CD4-positive, alpha-beta memory T cell (primary cell): Measurements from ENCODE around the gene DYNLT2. TPM values are rescaled to one million over a fixed set of nuclear protein-coding genes. Genes with fewer than 3 reads are reported as not detected.

Experiments used
- CTCF ChIA-PET: fragments of 350-600 bp; sonication (Branson Sonifier 250); formaldehyde crosslinking; loops from one replicate; lab custom pipeline; 2021; ENCODE audit warnings: inconsistent platforms; ENCODE audit not compliant: partially characterized antibody; lab: Charles Lee
- POLR2A ChIA-PET: fragments of 350-600 bp; sonication (Branson Sonifier 250); formaldehyde crosslinking; loops from one replicate; lab custom pipeline; 2021; ENCODE audit not compliant: partially characterized antibody; lab: Charles Lee
- DNase-seq, 5 donors: peaks; one replicate each; pipeline versions ENCODE4 v3.0.0 to v3.0.0-alpha.2; 2020 to 2022; ENCODE audit warnings: mixed read lengths in 1 of 5
- H3K27ac ChIP-seq: one replicate; pipeline ENCODE4 v1.7.0; 2013; ENCODE audit warnings: low read depth, low read length
- H3K27me3 ChIP-seq: 2 replicates; pipeline ENCODE4 v1.7.0; 2013; ENCODE audit warnings: mild to moderate bottlenecking, low read length, moderate library complexity; ENCODE audit not compliant: insufficient read depth
- H3K36me3 ChIP-seq: 2 replicates; pipeline ENCODE4 v1.7.0; 2013; ENCODE audit warnings: mild to moderate bottlenecking, low read length, moderate library complexity; ENCODE audit not compliant: insufficient read depth
- H3K4me1 ChIP-seq: 2 replicates; pipeline ENCODE4 v1.7.0; 2013; ENCODE audit warnings: mild to moderate bottlenecking, low read length, moderate library complexity; ENCODE audit not compliant: insufficient read depth
- H3K4me3 ChIP-seq, 2 donors: one replicate each; pipeline ENCODE4 v1.7.0; 2013; ENCODE audit warnings: low read length in 2 of 2, mild to moderate bottlenecking in 1 of 2
- H3K9me3 ChIP-seq, 2 donors: one replicate each; pipeline ENCODE4 v1.7.0; 2013; ENCODE audit warnings: low read length in 2 of 2, control low read depth in 1 of 2; ENCODE audit not compliant: control insufficient read depth in 1 of 2
- H3K27ac Mint-ChIP-seq, 7 donors: one replicate each; pipeline ENCODE4 v1.8.0; 2020 to 2021; ENCODE audit warnings: mixed read lengths in 7 of 7, mild to moderate bottlenecking in 6 of 7, inconsistent platforms in 3 of 7, moderate library complexity in 3 of 7
- H3K27me3 Mint-ChIP-seq, 2 donors: one replicate each; pipeline ENCODE4 v1.8.0; 2020 to 2021; ENCODE audit warnings: mixed read lengths in 2 of 2
- H3K36me3 Mint-ChIP-seq, 2 donors: one replicate each; pipeline ENCODE4 v1.8.0; 2020 to 2021; ENCODE audit warnings: mixed read lengths in 2 of 2, inconsistent platforms in 1 of 2, mild to moderate bottlenecking in 1 of 2
- H3K4me1 Mint-ChIP-seq, 4 donors: one replicate each; pipeline ENCODE4 v1.8.0; 2020 to 2021; ENCODE audit warnings: mixed read lengths in 4 of 4, mild to moderate bottlenecking in 1 of 4
- H3K4me3 Mint-ChIP-seq, 8 donors: one replicate each; pipeline ENCODE4 v1.8.0; 2020 to 2021; ENCODE audit warnings: mixed read lengths in 8 of 8, mild to moderate bottlenecking in 7 of 8, moderate library complexity in 6 of 8, inconsistent platforms in 3 of 8
- H3K9me3 Mint-ChIP-seq, 8 donors: one replicate each; pipeline ENCODE4 v1.8.0; 2020 to 2021; ENCODE audit warnings: mixed read lengths in 8 of 8, mild to moderate bottlenecking in 5 of 8, inconsistent platforms in 3 of 8, moderate library complexity in 1 of 8
- intact Hi-C: fragments of 100-400 bp; cut with micrococcal nuclease; formaldehyde crosslinking; loops from one replicate; pipeline ENCODE4 v1.15.1; 2023
- polyA plus RNA-seq, 2 donors: library from polyadenylated mRNA; unstranded; fragments of 300-500 nt; fragmentation: Illumina TruSeq; gene quantifications; one replicate each; pipeline ENCODE4 v1.2.3, GENCODE V29; 2021
- total RNA-seq, 2 experiments: library from RNA; stranded (reverse); gene quantifications; one replicate each; pipeline ENCODE4 v1.2.3, GENCODE V29; 2021

DYNLT2 gene
- total and polyA plus RNA-seq, 4 experiments from 2014 or later, result 0.56 to 6.9 (median 3.0) TPM

DNA sequence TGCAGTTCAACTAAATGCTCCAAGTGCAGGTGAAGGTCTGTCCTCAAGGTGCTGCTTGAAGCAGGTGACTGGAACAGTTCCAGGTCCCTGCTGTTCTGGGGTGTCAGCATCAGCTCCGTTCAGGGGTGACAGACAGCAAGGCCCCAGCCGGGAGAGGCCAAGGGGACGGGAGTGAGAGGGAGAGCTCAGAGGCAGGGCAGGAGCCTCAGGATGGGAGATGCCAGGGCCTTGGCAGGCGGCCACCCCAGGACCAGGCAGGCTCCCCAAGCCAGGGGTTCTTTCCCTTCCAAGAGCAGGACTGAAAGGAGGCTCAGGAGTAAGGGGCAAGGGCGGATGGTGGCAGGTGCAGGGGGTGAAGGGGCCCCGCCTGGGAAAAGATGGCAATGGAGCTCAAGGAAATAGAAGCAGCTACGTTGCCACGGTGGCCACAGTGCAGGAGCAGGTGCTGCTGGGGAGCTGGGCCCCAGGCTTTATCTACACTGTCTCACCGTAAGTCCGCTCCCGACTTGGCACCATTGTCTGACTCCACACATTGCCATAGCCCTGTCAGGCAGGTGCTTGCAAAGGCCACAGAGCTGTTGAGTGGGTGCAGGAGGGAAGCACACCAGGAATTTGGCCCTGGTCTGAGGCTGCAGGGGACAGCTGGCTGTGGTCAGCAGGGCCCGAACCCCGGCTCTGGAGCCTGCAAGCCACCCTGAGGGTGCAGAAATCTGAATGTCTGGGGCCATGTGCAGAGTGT is 43.1 kb upstream of the DYNLT2 start:
- peaks cover 6 to 18% (median 13%) of the 10 kb centered on the region in 4 donors for H3K4me1 Mint-ChIP-seq
- Histone ChIP-seq H3K27ac (no peak overlapping the region), H3K4me3 (no peak overlapping the region), H3K9me3 (no peaks in the 10 kb centered on the region), H3K27me3 (no peaks in the 10 kb centered on the region), H3K36me3 (no peaks in the 10 kb centered on the region), H3K4me1 (peaks cover 14% of the 10 kb centered on the region)
- ChIA-PET POLR2A (no interaction called here), CTCF (interaction anchor here (0.7 to 2.9 kb wide), 2 partner anchors 9 to 735 kb away, joined by 3 to 10 read pairs; no protein-coding TSS in a partner anchor)
- no peak overlapping the region for H3K4me3 Mint-ChIP-seq
- intact Hi-C loops, result loop anchor here (5.0 kb wide), 1 partner anchor 897 kb away; no protein-coding TSS in a partner anchor
- H3K36me3 Mint-ChIP-seq, result no peaks in the 10 kb centered on the region
- H3K27ac Mint-ChIP-seq, result no peak overlapping the region
- peaks cover 0 to 7% of the 10 kb centered on the region in 2 donors for H3K27me3 Mint-ChIP-seq
- DNase-seq, result no peak
- H3K9me3 Mint-ChIP-seq, result peaks cover 0 to 3% (median 0%) of the 10 kb centered on the region in 8 donors

DNA sequence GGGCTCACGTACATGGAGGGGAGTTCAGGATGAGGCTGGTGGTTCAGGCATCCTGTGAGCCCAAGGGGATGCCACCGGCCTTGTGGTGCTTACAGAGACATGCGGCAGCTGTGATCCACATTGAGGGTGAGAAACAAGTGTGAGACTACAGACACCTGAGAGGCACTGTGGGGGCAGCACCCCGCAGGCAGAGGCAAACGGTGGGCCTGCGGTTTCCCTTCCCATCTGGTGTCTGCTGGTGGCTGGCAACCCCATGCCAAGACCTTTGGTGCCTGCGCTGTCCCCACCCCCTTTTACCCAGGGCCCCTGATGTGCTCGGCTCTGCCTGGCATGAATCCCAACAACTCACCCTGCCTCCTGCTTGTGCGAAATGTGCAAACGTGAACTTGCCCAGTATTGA is 42.0 kb upstream of the DYNLT2 start:
- intact Hi-C loops, result loop anchor here (5.0 kb wide), 1 partner anchor 896 kb away; no protein-coding TSS in a partner anchor
- peaks cover 0 to 5% of the 10 kb centered on the region in 2 donors for H3K27me3 Mint-ChIP-seq

DNA sequence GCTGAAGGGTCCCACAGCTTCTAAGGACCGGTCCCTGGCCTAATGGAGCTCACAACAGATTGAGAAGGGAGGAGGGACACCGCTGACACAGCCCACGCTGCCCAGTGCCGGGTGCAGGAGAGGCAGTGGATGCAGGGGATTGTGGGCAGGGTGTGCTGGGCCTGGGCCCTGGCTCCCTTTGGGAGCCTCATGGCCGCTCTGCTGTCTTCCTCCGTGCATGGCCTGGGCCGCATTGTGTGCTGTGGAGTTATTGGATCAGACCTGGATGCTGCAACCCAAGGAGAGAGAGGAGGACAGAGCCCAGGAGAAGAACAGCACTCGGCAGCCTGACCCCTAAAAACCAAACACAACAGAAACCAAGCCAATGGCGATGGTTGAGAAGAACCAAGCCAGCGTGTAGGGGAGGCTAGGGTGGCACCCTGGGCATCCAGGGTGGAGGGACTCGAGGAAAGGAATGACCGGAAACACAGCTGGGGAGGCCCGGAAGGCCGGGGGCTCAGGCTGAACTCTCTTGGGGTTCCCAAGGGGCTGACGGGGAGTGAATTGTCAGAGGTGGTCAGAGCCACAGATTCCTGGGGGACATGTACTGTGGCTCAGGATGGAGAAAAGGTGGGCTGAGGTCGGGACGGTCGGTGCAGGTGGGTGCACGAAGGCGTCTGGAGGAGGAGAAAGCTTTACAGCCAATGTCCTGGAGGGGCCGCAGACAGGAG is 41.1 kb upstream of the DYNLT2 start:
- ChIA-PET CTCF (interaction anchor here (1.5 to 2.9 kb wide), 2 partner anchors 725 to 737 kb away, joined by 5 to 10 read pairs; no protein-coding TSS in a partner anchor), POLR2A (no interaction called here)
- H3K36me3 Mint-ChIP-seq, result no peaks in the 10 kb centered on the region
- DNase-seq, result no peak
- Histone ChIP-seq H3K27ac (no peak overlapping the region), H3K27me3 (no peaks in the 10 kb centered on the region), H3K4me1 (peaks cover 16% of the 10 kb centered on the region), H3K4me3 (no peak overlapping the region), H3K36me3 (no peaks in the 10 kb centered on the region), H3K9me3 (no peaks in the 10 kb centered on the region)
- peaks cover 6 to 24% (median 13%) of the 10 kb centered on the region in 4 donors for H3K4me1 Mint-ChIP-seq
- peak overlapping the region in 1 of 8 donors; percentile 10 for H3K4me3 Mint-ChIP-seq
- intact Hi-C loops, result loop anchor here (5.0 kb wide), 1 partner anchor 895 kb away; no protein-coding TSS in a partner anchor
- H3K27ac Mint-ChIP-seq, result no peak overlapping the region
- H3K9me3 Mint-ChIP-seq, result peaks cover 0 to 3% (median 0%) of the 10 kb centered on the region in 8 donors
- H3K27me3 Mint-ChIP-seq, result peaks cover 0 to 3% of the 10 kb centered on the region in 2 donors

More for the DNA sequence above, 42.0 kb upstream of the DYNLT2 start:
- Mint-ChIP-seq H3K9me3 (peaks cover 0 to 3% (median 0%) of the 10 kb centered on the region in 8 donors), H3K4me1 (peaks cover 6 to 24% (median 13%) of the 10 kb centered on the region in 4 donors), H3K36me3 (no peaks in the 10 kb centered on the region), H3K27ac (no peak overlapping the region), H3K4me3 (no peak overlapping the region)
- Histone ChIP-seq H3K27ac (no peak overlapping the region), H3K4me1 (peaks cover 16% of the 10 kb centered on the region), H3K36me3 (no peaks in the 10 kb centered on the region), H3K27me3 (no peaks in the 10 kb centered on the region), H3K4me3 (no peak overlapping the region), H3K9me3 (no peaks in the 10 kb centered on the region)
- POLR2A ChIA-PET, result no interaction called here
- DNase-seq, result no peak
- CTCF ChIA-PET, result interaction anchor here (0.7 to 2.9 kb wide), 2 partner anchors 10 to 736 kb away, joined by 3 to 10 read pairs; no protein-coding TSS in a partner anchor

DNA sequence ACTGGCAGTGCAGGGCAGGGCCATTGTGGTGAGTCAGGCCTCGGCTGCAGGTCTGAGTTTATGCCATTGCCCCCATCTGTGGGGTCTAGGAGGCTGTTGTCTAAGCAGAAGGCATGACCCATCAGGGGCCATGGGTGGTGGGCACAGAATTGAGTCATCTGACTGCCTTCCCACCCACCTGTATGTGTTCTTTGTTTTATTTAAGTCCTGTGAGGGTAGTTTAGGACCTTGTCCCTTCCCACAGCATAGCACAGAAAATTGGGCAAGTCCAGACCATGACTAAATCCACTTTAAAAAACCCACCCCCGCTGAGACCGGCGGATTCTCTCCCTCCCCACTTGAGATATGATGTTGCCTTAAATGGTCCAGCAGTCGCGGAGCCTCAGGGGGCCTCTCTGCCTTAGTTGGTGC is 40.4 kb upstream of the DYNLT2 start:
- peaks cover 0 to 3% of the 10 kb centered on the region in 2 donors for H3K27me3 Mint-ChIP-seq
- Histone ChIP-seq H3K4me3 (no peak overlapping the region), H3K4me1 (peaks cover 16% of the 10 kb centered on the region), H3K36me3 (no peaks in the 10 kb centered on the region), H3K27me3 (no peaks in the 10 kb centered on the region), H3K9me3 (no peaks in the 10 kb centered on the region), H3K27ac (no peak overlapping the region)
- no peak for DNase-seq
- no peaks in the 10 kb centered on the region for H3K36me3 Mint-ChIP-seq
- H3K9me3 Mint-ChIP-seq, result peaks cover 0 to 3% (median 0%) of the 10 kb centered on the region in 8 donors
- intact Hi-C loops, result loop anchor here (5.0 kb wide), 1 partner anchor 894 kb away; no protein-coding TSS in a partner anchor
- ChIA-PET CTCF (interaction anchor here (1.5 to 4.9 kb wide), 4 partner anchors 11 to 760 kb away, joined by 5 to 65 read pairs (median 8); no protein-coding TSS in a partner anchor), POLR2A (interaction anchor here (2.3 kb wide), 1 partner anchor 762 kb away, joined by 6 read pairs; the partner anchor contains the start of genes PSMB1 and TBP)
- H3K27ac Mint-ChIP-seq, result no peak overlapping the region
- H3K4me3 Mint-ChIP-seq, result peak overlapping the region in 2 of 8 donors; percentile 39 to 40
- H3K4me1 Mint-ChIP-seq, result peaks cover 6 to 24% (median 13%) of the 10 kb centered on the region in 4 donors

DNA sequence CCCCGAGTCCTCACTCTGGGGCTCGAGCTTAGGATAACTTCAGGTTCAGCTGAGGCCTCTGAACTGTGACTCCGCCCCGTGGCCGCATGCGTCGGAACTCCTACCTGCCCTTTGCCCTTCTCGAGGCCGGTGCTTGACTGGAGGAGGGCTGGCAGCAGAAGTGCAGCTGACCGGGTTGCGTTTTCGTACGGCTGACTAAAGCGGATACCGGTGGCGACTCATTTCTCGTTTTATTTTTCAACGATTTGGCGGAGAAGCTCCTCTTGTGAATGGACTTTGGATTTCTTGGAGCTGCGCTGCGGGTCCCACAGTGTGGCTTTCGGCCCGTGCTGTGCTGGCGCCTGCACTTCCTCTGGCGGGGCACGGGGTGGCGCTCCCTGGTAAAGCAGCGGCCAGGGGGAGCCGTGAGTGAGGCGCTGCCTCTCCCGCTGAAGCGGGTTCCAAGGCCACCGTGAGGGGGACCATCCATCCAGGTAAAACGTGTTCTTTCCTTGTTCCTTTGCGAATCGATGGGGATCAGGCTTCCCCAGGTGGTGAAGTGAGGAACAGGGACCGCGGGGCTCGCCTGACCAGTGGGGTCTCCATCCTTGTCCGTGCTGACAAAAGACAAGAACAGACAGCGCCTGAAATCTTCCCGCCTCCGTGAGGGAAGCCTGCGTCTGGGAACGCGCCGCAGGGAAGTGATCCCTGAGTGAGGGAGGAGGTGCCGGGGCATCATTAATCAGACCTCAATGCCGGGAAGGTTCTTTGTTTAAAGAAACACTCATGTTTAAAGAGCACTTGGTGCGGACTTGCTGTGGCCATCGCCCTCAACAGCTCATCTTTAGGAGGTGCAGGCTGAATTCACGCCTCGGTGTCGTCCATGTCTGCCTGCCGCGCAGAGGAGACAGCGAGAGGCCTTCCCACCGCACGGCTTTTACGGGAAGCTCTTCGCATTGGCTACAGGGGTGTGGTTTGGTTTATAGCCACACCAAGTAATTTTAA is 38.9 kb upstream of the DYNLT2 start:
- H3K4me1 ChIP-seq, result peaks cover 16% of the 10 kb centered on the region
- DNase-seq, result peak; percentile 60 to 73 (median 69)
- no peaks in the 10 kb centered on the region for H3K9me3 ChIP-seq
- H3K36me3 ChIP-seq, result no peaks in the 10 kb centered on the region
- H3K27me3 ChIP-seq, result no peaks in the 10 kb centered on the region
- Mint-ChIP-seq H3K27me3 (peaks cover 0 to 3% of the 10 kb centered on the region in 2 donors), H3K4me3 (peak overlapping the region; percentile 88 to 93 (median 90)), H3K4me1 (peaks cover 6 to 24% (median 13%) of the 10 kb centered on the region in 4 donors), H3K27ac (peak overlapping the region in 5 of 7 donors; percentile 53 to 88 (median 81)), H3K36me3 (no peaks in the 10 kb centered on the region), H3K9me3 (no peaks in the 10 kb centered on the region)
- H3K27ac ChIP-seq, result peak overlapping the region; percentile 4
- CTCF ChIA-PET, result interaction anchor here (0.7 to 4.9 kb wide), 39 partner anchors 10 to 897 kb away, joined by 3 to 65 read pairs (median 3); no protein-coding TSS in a partner anchor
- H3K4me3 ChIP-seq, result peak overlapping the region; percentile 71 to 82
- intact Hi-C loops, result loop anchor here (1.0 to 5.0 kb wide), 5 partner anchors 41 to 893 kb away; no protein-coding TSS in a partner anchor
- POLR2A ChIA-PET, result interaction anchor here (0.6 to 2.3 kb wide), 6 partner anchors 39 to 763 kb away, joined by 3 to 7 read pairs (median 4); partner anchors contain the start of genes C6orf120, DYNLT2, ERMARD and PSMB1
